Mucosa of gallbladder (tissue), 1 donor: Measurements from ENCODE around the gene SPRR2D. TPM values are rescaled to one million over a fixed set of nuclear protein-coding genes. Genes with fewer than 3 reads are reported as not detected.
"Not testable (repeated sequence)": the region's sequence is repeated elsewhere in the genome, so short reads cannot be mapped to it uniquely, and the experiment has no call there.

ENCODE experiments used
- DNase-seq: peaks from one replicate; pipeline ENCODE4 v3.0.0-alpha.2; 2020; ENCODE audit warnings: low spot score
- total RNA-seq: library from RNA; stranded (reverse); gene quantifications from one replicate; pipeline ENCODE4 v1.2.1, GENCODE V29; 2021
- donor health status: DM: no; HTN: no; CAD: no.

The SPRR2D gene
- total RNA-seq, 1 donor from 2014 or later: not detected

GRCh38 chr1:153011235-153011758 lies 29.6 kb downstream of the SPRR2D start:
- DNase-seq: not testable (repeated sequence)

- peak; percentile 49 for DNase-seq
These were observed 39.5 kb downstream of the SPRR2D start, which contains the start of gene SPRR3 for GRCh38 chr1:153001382-153001781. Gene SPRR3 (plus strand): TSS chr1:153001749. CDS start chr1:153003021, 1,272 bp downstream.

- DNase-seq: no peak
These were observed 40.6 kb downstream of the SPRR2D start for GRCh38 chr1:153000294-153000693.

GRCh38 chr1:152999818-153000217 lies 41.1 kb downstream of the SPRR2D start:
- no peak for DNase-seq

GRCh38 chr1:152998476-152998875 lies 42.4 kb downstream of the SPRR2D start:
- DNase-seq: no peak

GRCh38 chr1:152997901-152998300 lies 43.0 kb downstream of the SPRR2D start:
- no peak for DNase-seq

- DNase-seq: no peak
These were observed 44.1 kb downstream of the SPRR2D start for GRCh38 chr1:152996633-152997400.

GRCh38 chr1:152995842-152996241 lies 45.1 kb downstream of the SPRR2D start:
- no peak for DNase-seq

GRCh38 chr1:152993186-152993585 lies 47.7 kb downstream of the SPRR2D start:
- no peak for DNase-seq

Other genes starting within 250 kb of the SPRR2D start
- gene LCE1D, start 244.4 kb downstream of the SPRR2D start, total RNA-seq: not detected
- not detected for gene LCE1C, start 234.5 kb downstream of the SPRR2D start, total RNA-seq
- not detected for gene LCE1B, start 229.1 kb downstream of the SPRR2D start, total RNA-seq
- gene LCE1A, start 213.6 kb downstream of the SPRR2D start, total RNA-seq: not detected
- not detected for gene LCE6A, start 198.3 kb downstream of the SPRR2D start, total RNA-seq
- not detected for gene LCE7A, start 181.1 kb downstream of the SPRR2D start, total RNA-seq
- gene SMCP, start 162.8 kb downstream of the SPRR2D start, total RNA-seq: not detected
- not detected for gene IVL, start 132.6 kb downstream of the SPRR2D start, total RNA-seq
- gene SPRR5, start 93.9 kb downstream of the SPRR2D start, total RNA-seq: not detected
- gene SPRR4, start 70.5 kb downstream of the SPRR2D start, total RNA-seq: not detected
- gene SPRR1A, start 57.0 kb downstream of the SPRR2D start, total RNA-seq: not detected
- gene SPRR3, start 39.4 kb downstream of the SPRR2D start, total RNA-seq: 42.5 TPM
- gene SPRR1B, start 9.9 kb downstream of the SPRR2D start, total RNA-seq: not detected
- not detected for gene SPRR2A, start 16.4 kb upstream of the SPRR2D start, total RNA-seq
- gene SPRR2B, start 30.5 kb upstream of the SPRR2D start, total RNA-seq: not detected
- not detected for gene SPRR2E, start 53.4 kb upstream of the SPRR2D start, total RNA-seq
- not detected for gene SPRR2F, start 72.4 kb upstream of the SPRR2D start, total RNA-seq
- gene SPRR2G, start 109.8 kb upstream of the SPRR2D start, total RNA-seq: not detected
- gene LELP1, start 162.3 kb upstream of the SPRR2D start, total RNA-seq: not detected
- not detected for gene PRR9, start 176.5 kb upstream of the SPRR2D start, total RNA-seq
- not detected for gene LORICRIN, start 218.6 kb upstream of the SPRR2D start, total RNA-seq